Tibial nerve (tissue), 4 donors: ENCODE results near the gene BCKDHB. TPM values are rescaled to one million over a fixed set of nuclear protein-coding genes. Genes with fewer than 3 reads are reported as not detected.
"Not testable (repeated sequence)": the region's sequence is repeated elsewhere in the genome, so short reads cannot be mapped to it uniquely, and the experiment has no call there.

ENCODE experiments used
- DNase-seq, 2 donors: peaks; one replicate each; pipeline ENCODE4 v3.0.0-alpha.2; 2019; ENCODE audit warnings: low spot score in 2 of 2
- H3K27ac ChIP-seq, 4 donors: fragments of 200-600 bp; sonication (generic) in 3 of 4; one replicate each; pipeline ENCODE4 v1.5.1; 2017 to 2019; ENCODE audit warnings: mild to moderate bottlenecking in 1 of 4
- H3K27me3 ChIP-seq, 2 donors: fragments of 200-600 bp; sonication (generic) in 1 of 2; one replicate each; pipeline versions ENCODE4 v1.5.1 to v1.6.0; 2017 to 2019
- H3K36me3 ChIP-seq, 3 donors: fragments of 200-600 bp; sonication (generic); one replicate each; pipeline ENCODE4 v1.5.1; 2018 to 2019
- H3K4me1 ChIP-seq, 4 donors: fragments of 200-600 bp; sonication (generic) in 3 of 4; one replicate each; pipeline ENCODE4 v1.5.1; 2017 to 2019
- H3K4me3 ChIP-seq, 4 donors: fragments of 200-600 bp; sonication (generic) in 3 of 4; one replicate each; pipeline ENCODE4 v1.5.1; 2017 to 2019; ENCODE audit warnings: mild to moderate bottlenecking in 1 of 4, moderate library complexity in 1 of 4
- H3K9me3 ChIP-seq, 4 donors: fragments of 200-600 bp; sonication (generic) in 3 of 4; one replicate each; pipeline ENCODE4 v1.5.1; 2017 to 2019
- CTCF ChIP-seq, 5 experiments: fragments of 200-600 bp in 3 of 5; fragments of 450-650 bp in 2 of 5; sonication (generic) in 3 of 5; IDR thresholded peaks; one replicate each; pipeline ENCODE4 v1.5.1; 2016 to 2019; ENCODE audit warnings: antibody characterized with exemption in 5 of 5, mild to moderate bottlenecking in 3 of 5, moderate library complexity in 2 of 5
- EP300 ChIP-seq, 2 donors: sonication (generic); formaldehyde crosslinking; IDR thresholded peaks; one replicate each; pipeline ENCODE4 v1.6.1; 2017; ENCODE audit warnings: antibody characterized with exemption in 2 of 2, mild to moderate bottlenecking in 1 of 2
- POLR2A ChIP-seq, 2 donors: fragments of 450-650 bp; IDR thresholded peaks; one replicate each; pipeline ENCODE4 v1.6.1; 2017; ENCODE audit warnings: antibody characterized with exemption in 2 of 2, mild to moderate bottlenecking in 2 of 2, moderate library complexity in 2 of 2
- WGBS, 2 donors: methylation state at CpG; one replicate each; pipeline ENCODE4 v1.1.5; 2018; 5-methylcytosine and 5-hydroxymethylcytosine counted together
- total RNA-seq, 4 donors: library from RNA; depleted of rRNA; stranded (reverse); fragments of >200 nt; gene quantifications; one replicate each; pipeline ENCODE4 v1.1.0, GENCODE V29; 2016

BCKDHB gene
- total RNA-seq, 4 donors from 2014 or later, result 13.5 to 28.7 (median 23.4) TPM

GRCh38 chr6:80091506-80091905, 15.0 kb upstream of the BCKDHB start:
- DNase-seq, result no peak
- no peak overlapping the region for H3K27ac ChIP-seq
- no peak for TF ChIP-seq CTCF (IDR thresholded peaks at IDR 0.05)
- TF ChIP-seq POLR2A (IDR thresholded peaks at IDR 0.05), result no peak
- TF ChIP-seq EP300 (IDR thresholded peaks at IDR 0.05), result no peak
- H3K9me3 ChIP-seq, result no peaks in the 10 kb centered on the region
- H3K36me3 ChIP-seq, result no peaks in the 10 kb centered on the region
- no peaks in the 10 kb centered on the region for H3K27me3 ChIP-seq
- H3K4me3 ChIP-seq, result no peak overlapping the region
- H3K4me1 ChIP-seq, result no peaks in the 10 kb centered on the region

- Histone ChIP-seq H3K4me3 (no peak overlapping the region), H3K4me1 (no peaks in the 10 kb centered on the region)
- WGBS, 2 donors, result 3 to 5% methylated on average over 2 of the region's 2 CpGs
These were observed 12.5 kb upstream of the BCKDHB start for GRCh38 chr6:80094017-80094416.

GRCh38 chr6:80095600-80095999, 10.9 kb upstream of the BCKDHB start:
- no peak for DNase-seq
- Histone ChIP-seq H3K9me3 (no peaks in the 10 kb centered on the region), H3K36me3 (no peaks in the 10 kb centered on the region), H3K27me3 (no peaks in the 10 kb centered on the region), H3K27ac (no peak overlapping the region), H3K4me3 (no peak overlapping the region), H3K4me1 (no peaks in the 10 kb centered on the region)
- TF ChIP-seq POLR2A (IDR thresholded peaks at IDR 0.05), result no peak
- no peak for TF ChIP-seq CTCF (IDR thresholded peaks at IDR 0.05)
- TF ChIP-seq EP300 (IDR thresholded peaks at IDR 0.05), result no peak
- WGBS, 2 donors, result 53 to 63% methylated on average over 3 of the region's 3 CpGs

More at GRCh38 chr6:80094017-80094416, 12.5 kb upstream of the BCKDHB start:
- no peaks in the 10 kb centered on the region for H3K9me3 ChIP-seq
- TF ChIP-seq POLR2A (IDR thresholded peaks at IDR 0.05) (no peak), CTCF (IDR thresholded peaks at IDR 0.05) (peak; percentile 32 to 47 (median 44))
- no peaks in the 10 kb centered on the region for H3K36me3 ChIP-seq
- no peak for DNase-seq
- no peak overlapping the region for H3K27ac ChIP-seq
- H3K27me3 ChIP-seq, result no peaks in the 10 kb centered on the region

GRCh38 chr6:80098392-80098791, 8.1 kb upstream of the BCKDHB start:
- DNase-seq, result no peak
- H3K27ac ChIP-seq, result no peak overlapping the region
- no peak overlapping the region for H3K4me3 ChIP-seq
- H3K9me3 ChIP-seq, result no peaks in the 10 kb centered on the region
- H3K27me3 ChIP-seq, result no peaks in the 10 kb centered on the region
- no peaks in the 10 kb centered on the region for H3K36me3 ChIP-seq
- H3K4me1 ChIP-seq, result no peaks in the 10 kb centered on the region
- TF ChIP-seq POLR2A (IDR thresholded peaks at IDR 0.05), result no peak

GRCh38 chr6:80104520-80104919, 2.0 kb upstream of the BCKDHB start:
- Histone ChIP-seq H3K4me1 (peaks cover 0 to 27% (median 6%) of the 10 kb centered on the region in 4 donors), H3K9me3 (no peaks in the 10 kb centered on the region), H3K27me3 (no peaks in the 10 kb centered on the region), H3K4me3 (no peak overlapping the region), H3K36me3 (no peaks in the 10 kb centered on the region), H3K27ac (no peak overlapping the region)
- no peak for DNase-seq
- TF ChIP-seq EP300 (IDR thresholded peaks at IDR 0.05) (no peak), POLR2A (IDR thresholded peaks at IDR 0.05) (no peak), CTCF (IDR thresholded peaks at IDR 0.05) (no peak)

- H3K4me1 ChIP-seq, result peaks cover 0 to 27% (median 6%) of the 10 kb centered on the region in 4 donors
- no peaks in the 10 kb centered on the region for H3K27me3 ChIP-seq
- H3K4me3 ChIP-seq, result peak overlapping the region; percentile 36 to 96 (median 82)
- WGBS, 2 donors, result 0 to 1% methylated on average over 6 of the region's 6 CpGs
- no peaks in the 10 kb centered on the region for H3K36me3 ChIP-seq
- peak overlapping the region; percentile 41 to 93 (median 80) for H3K27ac ChIP-seq
- DNase-seq, result no peak
- H3K9me3 ChIP-seq, result no peaks in the 10 kb centered on the region
- TF ChIP-seq POLR2A (IDR thresholded peaks at IDR 0.05), result no peak
- no peak for TF ChIP-seq CTCF (IDR thresholded peaks at IDR 0.05)
- no peak for TF ChIP-seq EP300 (IDR thresholded peaks at IDR 0.05)
These were observed 476 bp upstream of the BCKDHB start for GRCh38 chr6:80105972-80106417.

GRCh38 chr6:80122576-80122975, 16.1 kb downstream of the BCKDHB start:
- Histone ChIP-seq H3K9me3 (peaks cover 0 to 41% (median 0%) of the 10 kb centered on the region in 4 donors), H3K36me3 (peaks cover 0 to 16% (median 0%) of the 10 kb centered on the region in 3 donors)
- H3K27ac ChIP-seq, H3K4me1 ChIP-seq, H3K4me3 ChIP-seq, DNase-seq, H3K27me3 ChIP-seq: not testable (repeated sequence)
- WGBS, 2 donors, result 87 to 96% methylated on average over 3 of the region's 3 CpGs
